ENCODE measurements around the gene SIRPA. TPM values are rescaled to one million over a fixed set of nuclear protein-coding genes. Genes with fewer than 3 reads are reported as not detected.

SIRPA gene
- total and polyA plus RNA-seq, 2 of the 4 experiments (the other 2 are of a cell fraction) = 9.9 to 40.2 TPM

DNA sequence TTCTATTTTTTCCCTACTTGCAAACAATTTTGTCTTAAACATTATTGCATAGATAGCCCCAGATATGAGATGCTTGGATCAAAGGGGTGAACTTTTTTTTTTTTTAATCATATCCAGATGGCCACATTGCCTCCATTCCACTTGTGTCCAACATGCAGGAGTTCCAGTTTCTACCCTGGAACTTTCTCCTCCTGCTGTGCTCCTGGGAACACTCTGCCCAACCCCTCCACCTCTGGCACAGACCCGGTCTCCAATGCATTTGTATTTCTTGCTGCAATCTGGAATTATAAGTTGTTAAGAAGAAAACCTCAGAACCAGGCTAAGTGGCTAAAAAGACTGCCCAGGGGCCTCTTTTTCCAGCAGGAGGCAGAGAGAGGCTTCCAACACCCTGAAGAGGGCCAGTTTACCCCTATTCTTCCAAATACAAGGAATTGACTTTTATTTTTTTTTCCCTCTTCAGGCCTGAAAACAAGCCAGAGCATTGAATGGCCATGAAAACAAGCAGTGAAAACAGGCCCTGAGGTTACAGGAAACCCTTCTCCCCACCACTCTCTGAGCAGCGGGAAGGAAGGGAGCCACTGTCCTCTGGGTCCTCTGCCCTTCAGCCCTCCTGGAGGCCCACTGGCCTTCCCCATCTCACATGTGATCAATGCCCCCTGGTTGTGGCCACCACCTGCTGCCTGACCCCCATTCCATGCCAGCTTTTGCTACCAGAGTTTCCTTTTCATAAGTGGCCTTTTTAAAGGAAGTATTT lies 54.3 kb downstream of the SIRPA start:
- no TSS peak for BruUV-seq (replicated peaks)
- no CpG with 5 or more reads among the region's 2 CpGs for WGBS, 2 experiments (ENCODE audit: extremely low coverage in 2 of 2, insufficient read length in 1 of 2)
- Histone ChIP-seq H2BK120ac (ENCODE audit: low read depth, low read length) (no peak overlapping the region), H3K79me1 (ENCODE audit: low read depth in 1 of 2, low read length in 2 of 2) (no peaks in the 10 kb centered on the region), H3K56ac (ENCODE audit: extremely low read depth, insufficient read depth, low read length) (no peak overlapping the region), H3K23ac (ENCODE audit: low read depth, low read length) (no peak overlapping the region), H3K18ac (ENCODE audit: low read depth, low read length) (no peak overlapping the region), H3K27me3 (ENCODE audit: control insufficient read depth, insufficient read depth, low read length) (peaks cover 72% of the 10 kb centered on the region), H2BK20ac (ENCODE audit: low read depth, low read length) (no peak overlapping the region), H3K14ac (replicated peaks; ENCODE audit: low read depth, low read length) (no peak overlapping the region), H2BK15ac (ENCODE audit: low read depth, low read length) (no peak overlapping the region), H3K9me1 (ENCODE audit: insufficient read depth, low read length) (no peaks in the 10 kb centered on the region), H2AK9ac (replicated peaks; ENCODE audit: low read depth, low read length, poor library complexity) (no peak overlapping the region), H4K20me1 (ENCODE audit: insufficient read depth, low read length) (no peaks in the 10 kb centered on the region), H3K4ac (ENCODE audit: low read depth, low read length) (no peak overlapping the region), H2BK5ac (ENCODE audit: low read depth, low read length, poor library complexity, severe bottlenecking) (no peak overlapping the region), H4K5ac (ENCODE audit: low read depth, low read length) (no peak overlapping the region), H3K27ac (ENCODE audit: insufficient read depth, low read length) (no peak overlapping the region), H3K36me3 (ENCODE audit: control insufficient read depth, insufficient read depth, low read length) (no peaks in the 10 kb centered on the region), H3K9ac (ENCODE audit: low read depth, low read length) (no peak overlapping the region), H2AK5ac (ENCODE audit: low read depth, low read length) (no peak overlapping the region), H3K4me1 (ENCODE audit: control insufficient read depth, insufficient read depth, low read length) (peaks cover 2% of the 10 kb centered on the region), H4K8ac (ENCODE audit: low read depth in 2 of 2, low read length in 2 of 2) (no peak overlapping the region), H3K9me3 (ENCODE audit: control insufficient read depth, insufficient read depth, low read length) (no peaks in the 10 kb centered on the region), H4K91ac (ENCODE audit: insufficient read depth, low read depth, low read length) (no peak overlapping the region), H3K4me3 (ENCODE audit: insufficient read depth, low read depth, low read length) (no peak overlapping the region), H3K4me2 (ENCODE audit: low read depth, low read length) (no peak overlapping the region), H2AFZ (replicated peaks; ENCODE audit: low read length, poor library complexity) (no peak overlapping the region)
- no peak for DNase-seq
- dilution Hi-C loops (cut with HindIII; ENCODE audit: low sequenced_read_pairs, unreplicated experiment) (no loop called here), intact Hi-C loops (cut with micrococcal nuclease) (no loop called here), in situ Hi-C loops (cut with MboI; ENCODE audit: low sequenced_read_pairs) (no loop called here)
- CTCF ChIA-PET = interaction anchor here (0.7 kb wide), 1 partner anchor 8 kb away, joined by 4 read pairs; no protein-coding TSS in a partner anchor
- ATAC-seq (ENCODE audit: low read depth) = no peak
- TF ChIP-seq MAFK (IDR thresholded peaks at IDR 0.05; ENCODE audit: low read depth, low read length) = no peak
- TF ChIP-seq, protein P1, sequence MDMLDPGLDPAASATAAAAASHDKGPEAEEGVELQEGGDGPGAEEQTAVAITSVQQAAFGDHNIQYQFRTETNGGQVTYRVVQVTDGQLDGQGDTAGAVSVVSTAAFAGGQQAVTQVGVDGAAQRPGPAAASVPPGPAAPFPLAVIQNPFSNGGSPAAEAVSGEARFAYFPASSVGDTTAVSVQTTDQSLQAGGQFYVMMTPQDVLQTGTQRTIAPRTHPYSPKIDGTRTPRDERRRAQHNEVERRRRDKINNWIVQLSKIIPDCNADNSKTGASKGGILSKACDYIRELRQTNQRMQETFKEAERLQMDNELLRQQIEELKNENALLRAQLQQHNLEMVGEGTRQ (IDR thresholded peaks at IDR 0.05; ENCODE audit: low read depth, low read length) = no peak
- TF ChIP-seq, protein P2, sequence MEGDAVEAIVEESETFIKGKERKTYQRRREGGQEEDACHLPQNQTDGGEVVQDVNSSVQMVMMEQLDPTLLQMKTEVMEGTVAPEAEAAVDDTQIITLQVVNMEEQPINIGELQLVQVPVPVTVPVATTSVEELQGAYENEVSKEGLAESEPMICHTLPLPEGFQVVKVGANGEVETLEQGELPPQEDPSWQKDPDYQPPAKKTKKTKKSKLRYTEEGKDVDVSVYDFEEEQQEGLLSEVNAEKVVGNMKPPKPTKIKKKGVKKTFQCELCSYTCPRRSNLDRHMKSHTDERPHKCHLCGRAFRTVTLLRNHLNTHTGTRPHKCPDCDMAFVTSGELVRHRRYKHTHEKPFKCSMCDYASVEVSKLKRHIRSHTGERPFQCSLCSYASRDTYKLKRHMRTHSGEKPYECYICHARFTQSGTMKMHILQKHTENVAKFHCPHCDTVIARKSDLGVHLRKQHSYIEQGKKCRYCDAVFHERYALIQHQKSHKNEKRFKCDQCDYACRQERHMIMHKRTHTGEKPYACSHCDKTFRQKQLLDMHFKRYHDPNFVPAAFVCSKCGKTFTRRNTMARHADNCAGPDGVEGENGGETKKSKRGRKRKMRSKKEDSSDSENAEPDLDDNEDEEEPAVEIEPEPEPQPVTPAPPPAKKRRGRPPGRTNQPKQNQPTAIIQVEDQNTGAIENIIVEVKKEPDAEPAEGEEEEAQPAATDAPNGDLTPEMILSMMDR (conservative IDR thresholded peaks at IDR 0.05; ENCODE audit: low read depth, low read length) = no peak
- TF ChIP-seq MAZ (IDR thresholded peaks at IDR 0.05; ENCODE audit: borderline replicate concordance, low read depth, low read length) = no peak
- TF ChIP-seq CEBPB (IDR thresholded peaks at IDR 0.05; ENCODE audit: low read depth, low read length) = no peak
- TF ChIP-seq RFX5 (IDR thresholded peaks at IDR 0.05; ENCODE audit: low read depth, low read length) = no peak
- TF ChIP-seq BHLHE40 (IDR thresholded peaks at IDR 0.05; ENCODE audit: low read depth, low read length) = no peak
- POLR2A ChIA-PET (ENCODE audit: unreplicated experiment) = no interaction called here
